ENCODE results near the gene ZDHHC23. TPM values are rescaled to one million over a fixed set of nuclear protein-coding genes. Genes with fewer than 3 reads are reported as not detected.
A peak's percentile ranks its signal among the peaks of the same experiment; 100 is the strongest.

ZDHHC23 gene
- total RNA-seq, 1 donor from 2014 or later: 0.68 TPM

- FAIRE-seq (no peak), DNase-seq (ENCODE audit: low read depth) (no peak)
- Mint-ChIP-seq H3K4me3 (ENCODE audit: unreplicated experiment) (no peak overlapping the region), H3K36me3 (ENCODE audit: low read depth, unreplicated experiment) (no peaks in the 10 kb centered on the region), H3K4me1 (ENCODE audit: low read depth, unreplicated experiment) (no peaks in the 10 kb centered on the region), H3K9me3 (ENCODE audit: unreplicated experiment) (peaks cover 3% of the 10 kb centered on the region), H3K27ac (ENCODE audit: unreplicated experiment) (no peak overlapping the region), H3K27me3 (ENCODE audit: low read depth, unreplicated experiment) (no peaks in the 10 kb centered on the region)
- H3K27ac ChIP-seq (ENCODE audit: low read depth, low read length): no peak overlapping the region
- no peak overlapping the region for H3K9ac ChIP-seq (ENCODE audit: low read length)
- no peaks in the 10 kb centered on the region for H3K4me1 ChIP-seq (ENCODE audit: insufficient read depth, low read length)
- no peaks in the 10 kb centered on the region for H3K27me3 ChIP-seq (ENCODE audit: insufficient read depth, low read length)
- no peak overlapping the region for H3K4me2 ChIP-seq (ENCODE audit: low read length)
- H3K4me3 ChIP-seq (ENCODE audit: insufficient read depth, low read depth, low read length): no peak overlapping the region
- H3K79me2 ChIP-seq (ENCODE audit: insufficient read depth, low read length): no peaks in the 10 kb centered on the region
- peaks cover 4% of the 10 kb centered on the region for H3K9me3 ChIP-seq (ENCODE audit: insufficient read depth, low read depth, low read length)
- no peaks in the 10 kb centered on the region for H3K36me3 ChIP-seq (ENCODE audit: insufficient read depth, low read length)
- H4K20me1 ChIP-seq (ENCODE audit: insufficient read depth, low read length): no peaks in the 10 kb centered on the region
- no peak for TF ChIP-seq EZH2 (IDR thresholded peaks at IDR 0.05; ENCODE audit: insufficient read depth, low read length)
- TF ChIP-seq CTCF (IDR thresholded peaks at IDR 0.05; ENCODE audit: insufficient read depth, low read depth, low read length): no peak
- no peak overlapping the region for H2AFZ ChIP-seq (ENCODE audit: low read depth, low read length)
Measured at GRCh38 chr3:113908133-113908532, 39.7 kb upstream of the ZDHHC23 start.

- FAIRE-seq: no peak
- no peak overlapping the region for H3K4me3 Mint-ChIP-seq (ENCODE audit: unreplicated experiment)
Measured at GRCh38 chr3:113910966-113911365, 36.8 kb upstream of the ZDHHC23 start.

More at GRCh38 chr3:113910966-113911365, 36.8 kb upstream of the ZDHHC23 start:
- H3K9me3 ChIP-seq (ENCODE audit: insufficient read depth, low read depth, low read length): no peaks in the 10 kb centered on the region
- H3K9ac ChIP-seq (ENCODE audit: low read length): no peak overlapping the region
- no peak overlapping the region for H3K4me3 ChIP-seq (ENCODE audit: insufficient read depth, low read depth, low read length)
- H3K79me2 ChIP-seq (ENCODE audit: insufficient read depth, low read length): no peaks in the 10 kb centered on the region
- Mint-ChIP-seq H3K36me3 (ENCODE audit: low read depth, unreplicated experiment) (no peaks in the 10 kb centered on the region), H3K4me1 (ENCODE audit: low read depth, unreplicated experiment) (no peaks in the 10 kb centered on the region), H3K27me3 (ENCODE audit: low read depth, unreplicated experiment) (no peaks in the 10 kb centered on the region), H3K27ac (ENCODE audit: unreplicated experiment) (no peak overlapping the region), H3K9me3 (ENCODE audit: unreplicated experiment) (no peaks in the 10 kb centered on the region)
- H4K20me1 ChIP-seq (ENCODE audit: insufficient read depth, low read length): no peaks in the 10 kb centered on the region
- peaks cover 9% of the 10 kb centered on the region for H3K4me1 ChIP-seq (ENCODE audit: insufficient read depth, low read length)
- no peak overlapping the region for H2AFZ ChIP-seq (ENCODE audit: low read depth, low read length)
- no peaks in the 10 kb centered on the region for H3K27me3 ChIP-seq (ENCODE audit: insufficient read depth, low read length)
- H3K27ac ChIP-seq (ENCODE audit: low read depth, low read length): no peak overlapping the region
- DNase-seq (ENCODE audit: low read depth): peak; percentile 11
- H3K4me2 ChIP-seq (ENCODE audit: low read length): no peak overlapping the region
- TF ChIP-seq CTCF (IDR thresholded peaks at IDR 0.05; ENCODE audit: insufficient read depth, low read depth, low read length) (no peak), EZH2 (IDR thresholded peaks at IDR 0.05; ENCODE audit: insufficient read depth, low read length) (no peak)
- H3K36me3 ChIP-seq (ENCODE audit: insufficient read depth, low read length): no peaks in the 10 kb centered on the region
